Measurements from ENCODE around the gene C1orf210. TPM values are rescaled to one million over a fixed set of nuclear protein-coding genes. Genes with fewer than 3 reads are reported as not detected.
A peak's percentile ranks its signal among the peaks of the same experiment; 100 is the strongest.

C1orf210 gene
- total and polyA plus RNA-seq, 2 of the 4 experiments (the other 2 are of a cell fraction) = not detected

- no peaks in the 10 kb centered on the region for H4K20me1 ChIP-seq (ENCODE audit: insufficient read depth, low read length)
- POLR2A ChIA-PET (ENCODE audit: unreplicated experiment) = no interaction called here
- no peak overlapping the region for H3K23ac ChIP-seq (ENCODE audit: low read depth, low read length)
- H2BK5ac ChIP-seq (ENCODE audit: low read depth, low read length, poor library complexity, severe bottlenecking) = no peak overlapping the region
- no peaks in the 10 kb centered on the region for H3K36me3 ChIP-seq (ENCODE audit: control insufficient read depth, insufficient read depth, low read length)
- intact Hi-C loops (cut with micrococcal nuclease) (no loop called here), dilution Hi-C loops (cut with HindIII; ENCODE audit: low sequenced_read_pairs, unreplicated experiment) (no loop called here), in situ Hi-C loops (cut with MboI; ENCODE audit: low sequenced_read_pairs) (no loop called here)
- no peak for ATAC-seq (ENCODE audit: low read depth)
- no peak overlapping the region for H4K5ac ChIP-seq (ENCODE audit: low read depth, low read length)
- H3K4me1 ChIP-seq (ENCODE audit: control insufficient read depth, insufficient read depth, low read length) = no peaks in the 10 kb centered on the region
- peak overlapping the region; percentile 42 for H2AK9ac ChIP-seq (replicated peaks; ENCODE audit: low read depth, low read length, poor library complexity)
- no peak overlapping the region for H2BK15ac ChIP-seq (ENCODE audit: low read depth, low read length)
- no peak overlapping the region for H3K56ac ChIP-seq (ENCODE audit: extremely low read depth, insufficient read depth, low read length)
- H2AK5ac ChIP-seq (ENCODE audit: low read depth, low read length) = no peak overlapping the region
- no peak overlapping the region for H4K91ac ChIP-seq (ENCODE audit: insufficient read depth, low read depth, low read length)
- H3K27me3 ChIP-seq (ENCODE audit: control insufficient read depth, insufficient read depth, low read length) = peaks cover 20% of the 10 kb centered on the region
- no peak overlapping the region for H3K4me2 ChIP-seq (ENCODE audit: low read depth, low read length)
- no peak overlapping the region for H3K9ac ChIP-seq (ENCODE audit: low read depth, low read length)
- no peak overlapping the region for H3K18ac ChIP-seq (ENCODE audit: low read depth, low read length)
- no peak overlapping the region for H3K27ac ChIP-seq (ENCODE audit: insufficient read depth, low read length)
- no peak for DNase-seq
- H4K8ac ChIP-seq (ENCODE audit: low read depth in 2 of 2, low read length in 2 of 2) = no peak overlapping the region
- no peak overlapping the region for H3K14ac ChIP-seq (replicated peaks; ENCODE audit: low read depth, low read length)
- H3K4me3 ChIP-seq (ENCODE audit: insufficient read depth, low read depth, low read length) = no peak overlapping the region
- no peak overlapping the region for H2BK120ac ChIP-seq (ENCODE audit: low read depth, low read length)
- H3K9me1 ChIP-seq (ENCODE audit: insufficient read depth, low read length) = no peaks in the 10 kb centered on the region
- CTCF ChIA-PET = interaction anchor here (0.5 kb wide), 1 partner anchor 750 kb away, joined by 3 read pairs; no protein-coding TSS in a partner anchor
- no peak overlapping the region for H2AFZ ChIP-seq (replicated peaks; ENCODE audit: low read length, poor library complexity)
- no peak overlapping the region for H2BK20ac ChIP-seq (ENCODE audit: low read depth, low read length)
- H3K9me3 ChIP-seq (ENCODE audit: control insufficient read depth, insufficient read depth, low read length) = no peaks in the 10 kb centered on the region
- no peak for TF ChIP-seq MAFK (IDR thresholded peaks at IDR 0.05; ENCODE audit: low read depth, low read length)
- TF ChIP-seq RFX5 (IDR thresholded peaks at IDR 0.05; ENCODE audit: low read depth, low read length) = no peak
- TF ChIP-seq RCOR1 (IDR thresholded peaks at IDR 0.05; ENCODE audit: insufficient replicate concordance, low read length) = no peak
- TF ChIP-seq CEBPB (IDR thresholded peaks at IDR 0.05; ENCODE audit: low read depth, low read length) = no peak
- no peak for TF ChIP-seq NFE2L2 (IDR thresholded peaks at IDR 0.05; ENCODE audit: low read depth, low read length)
- H3K79me1 ChIP-seq (ENCODE audit: low read depth in 1 of 2, low read length in 2 of 2) = no peaks in the 10 kb centered on the region
- no TSS peak for BruUV-seq (replicated peaks)
- 86% methylated on average over 7 of the region's 15 CpGs; no CpG with 5 or more reads in 1 of the 2 experiments for WGBS, 2 experiments (ENCODE audit: extremely low coverage in 2 of 2, insufficient read length in 1 of 2)
- H3K4ac ChIP-seq (ENCODE audit: low read depth, low read length) = no peak overlapping the region
Observed at GRCh38 chr1:43282220-43283195, 2.9 kb downstream of the C1orf210 start.
